MM.1S (cell line): ENCODE data around the gene MYH11.

Experiments used
- EZH2 ChIP-seq: fragments of 300-600 bp; sonication (generic); optimal IDR thresholded peaks from 2 replicates; pipeline ENCODE3; 2017; ENCODE audit warnings: low read depth, mild to moderate bottlenecking, antibody characterized with exemption, low read length, mixed read lengths
- TF ChIP-seq, protein P1 (sequence below): fragments of 300-600 bp; sonication (generic); IDR thresholded peaks from 2 replicates; pipeline ENCODE4 v1.5.1; 2016; ENCODE audit warnings: antibody characterized with exemption, low read length, mixed read lengths

DNA sequence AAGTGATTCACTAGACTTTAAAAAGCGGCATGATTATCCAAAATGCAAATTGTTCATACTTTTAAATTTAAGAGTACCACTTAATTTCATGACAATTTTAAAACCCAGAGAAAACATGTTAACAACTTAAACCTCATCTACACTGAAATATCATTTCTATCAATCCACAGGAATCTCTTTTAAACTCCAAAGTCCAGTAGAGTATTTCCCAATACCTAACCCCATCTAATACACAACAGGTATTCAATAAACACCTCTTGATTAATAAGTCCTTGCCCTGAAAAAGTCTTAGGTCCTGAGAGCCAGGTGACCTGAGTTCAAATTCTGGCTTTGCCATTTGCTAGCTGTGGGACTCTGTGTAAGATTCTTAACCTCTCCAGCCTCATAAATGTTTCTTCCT, 16.9 kb upstream of the MYH11 start:
- no peak for TF ChIP-seq EZH2
- TF ChIP-seq, protein P1, sequence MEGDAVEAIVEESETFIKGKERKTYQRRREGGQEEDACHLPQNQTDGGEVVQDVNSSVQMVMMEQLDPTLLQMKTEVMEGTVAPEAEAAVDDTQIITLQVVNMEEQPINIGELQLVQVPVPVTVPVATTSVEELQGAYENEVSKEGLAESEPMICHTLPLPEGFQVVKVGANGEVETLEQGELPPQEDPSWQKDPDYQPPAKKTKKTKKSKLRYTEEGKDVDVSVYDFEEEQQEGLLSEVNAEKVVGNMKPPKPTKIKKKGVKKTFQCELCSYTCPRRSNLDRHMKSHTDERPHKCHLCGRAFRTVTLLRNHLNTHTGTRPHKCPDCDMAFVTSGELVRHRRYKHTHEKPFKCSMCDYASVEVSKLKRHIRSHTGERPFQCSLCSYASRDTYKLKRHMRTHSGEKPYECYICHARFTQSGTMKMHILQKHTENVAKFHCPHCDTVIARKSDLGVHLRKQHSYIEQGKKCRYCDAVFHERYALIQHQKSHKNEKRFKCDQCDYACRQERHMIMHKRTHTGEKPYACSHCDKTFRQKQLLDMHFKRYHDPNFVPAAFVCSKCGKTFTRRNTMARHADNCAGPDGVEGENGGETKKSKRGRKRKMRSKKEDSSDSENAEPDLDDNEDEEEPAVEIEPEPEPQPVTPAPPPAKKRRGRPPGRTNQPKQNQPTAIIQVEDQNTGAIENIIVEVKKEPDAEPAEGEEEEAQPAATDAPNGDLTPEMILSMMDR = no peak
